CD4-positive, CD25-positive, alpha-beta regulatory T cell (primary cell): ENCODE results near the gene TBCB. TPM values are rescaled to one million over a fixed set of nuclear protein-coding genes. Genes with fewer than 3 reads are reported as not detected.

Experiments used
- ATAC-seq, 2 donors: fragments of 150-1000 bp; cut with Tn5 transposase; one replicate each; pipeline ENCODE4 v1.10.0; 2021; ENCODE audit warnings: low read depth in 2 of 2, moderate number of reproducible peaks in 2 of 2, moderate library complexity in 1 of 2
- DNase-seq, 3 donors: peaks; one replicate each; pipeline versions ENCODE4 v3.0.0 to v3.0.0-alpha.2; 2012 to 2022; ENCODE audit warnings: mixed read lengths in 1 of 3
- H3K27ac ChIP-seq: one replicate; pipeline ENCODE4 v1.7.0; 2013; ENCODE audit warnings: mild to moderate bottlenecking, low read length; ENCODE audit not compliant: insufficient read depth, poor library complexity, severe bottlenecking
- H3K27me3 ChIP-seq: one replicate; pipeline ENCODE4 v1.7.0; 2013; ENCODE audit warnings: low read length; ENCODE audit not compliant: control insufficient read depth, insufficient read depth
- H3K36me3 ChIP-seq: one replicate; pipeline ENCODE4 v1.7.0; 2013; ENCODE audit warnings: mild to moderate bottlenecking, low read length, moderate library complexity; ENCODE audit not compliant: control insufficient read depth, insufficient read depth
- H3K4me1 ChIP-seq: 2 replicates; pipeline ENCODE4 v1.7.0; 2013; ENCODE audit warnings: mild to moderate bottlenecking, low read length; ENCODE audit not compliant: insufficient read depth, control insufficient read depth, poor library complexity, severe bottlenecking
- H3K4me3 ChIP-seq: one replicate; pipeline ENCODE4 v1.7.0; 2013; ENCODE audit warnings: low read depth, mild to moderate bottlenecking, low read length, moderate library complexity
- H3K9me3 ChIP-seq, 2 experiments: 1 replicate in 1 of 2; 2 replicates in 1 of 2; pipeline ENCODE4 v1.7.0; 2013; ENCODE audit warnings: low read length in 2 of 2, mild to moderate bottlenecking in 1 of 2, moderate library complexity in 1 of 2; ENCODE audit not compliant: control insufficient read depth in 2 of 2
- H3K27ac Mint-ChIP-seq, 3 donors: one replicate each; pipeline ENCODE4 v1.8.0; 2020 to 2022; ENCODE audit warnings: mild to moderate bottlenecking in 3 of 3, mixed read lengths in 3 of 3, moderate library complexity in 2 of 3
- H3K27me3 Mint-ChIP-seq: one replicate; pipeline ENCODE4 v1.8.0; 2022; ENCODE audit warnings: mild to moderate bottlenecking, mixed read lengths
- H3K36me3 Mint-ChIP-seq: one replicate; pipeline ENCODE4 v1.8.0; 2020; ENCODE audit warnings: mixed read lengths
- H3K4me1 Mint-ChIP-seq, 4 donors: one replicate each; pipeline ENCODE4 v1.8.0; 2020 to 2022; ENCODE audit warnings: mixed read lengths in 4 of 4, mild to moderate bottlenecking in 1 of 4
- H3K4me3 Mint-ChIP-seq, 4 donors: one replicate each; pipeline ENCODE4 v1.8.0; 2020 to 2022; ENCODE audit warnings: mild to moderate bottlenecking in 4 of 4, mixed read lengths in 4 of 4, moderate library complexity in 3 of 4
- H3K9me3 Mint-ChIP-seq, 7 donors: one replicate each; pipeline ENCODE4 v1.8.0; 2020 to 2022; ENCODE audit warnings: mixed read lengths in 7 of 7, mild to moderate bottlenecking in 3 of 7, moderate library complexity in 2 of 7
- polyA plus RNA-seq, 4 donors: library from polyadenylated mRNA; unstranded; fragments of 300-500 nt; fragmentation: Illumina TruSeq; gene quantifications; one replicate each; pipeline ENCODE4 v1.2.3, GENCODE V29; 2021
- total RNA-seq: library from RNA; stranded (reverse); gene quantifications from one replicate; pipeline ENCODE4 v1.2.3, GENCODE V29; 2022

The TBCB gene
- total and polyA plus RNA-seq, 5 donors from 2014 or later, result 129 to 346 (median 260) TPM

- no peaks in the 10 kb centered on the region for H3K27me3 ChIP-seq
- DNase-seq (no peak), ATAC-seq (no peak)
- no peaks in the 10 kb centered on the region for H3K9me3 ChIP-seq
- peaks cover 0 to 50% (median 27%) of the 10 kb centered on the region in 4 donors for H3K4me1 Mint-ChIP-seq
- peaks cover 17% of the 10 kb centered on the region for H3K36me3 ChIP-seq
- peak overlapping the region; percentile 90 to 99 (median 97) for H3K4me3 Mint-ChIP-seq
- H3K9me3 Mint-ChIP-seq, result no peaks in the 10 kb centered on the region
- peaks cover 34% of the 10 kb centered on the region for H3K4me1 ChIP-seq
- peak overlapping the region; percentile 83 for H3K4me3 ChIP-seq
- peaks cover 18% of the 10 kb centered on the region for H3K36me3 Mint-ChIP-seq
- H3K27me3 Mint-ChIP-seq, result peaks cover 8% of the 10 kb centered on the region
- H3K27ac Mint-ChIP-seq, result peak overlapping the region in 2 of 3 donors; percentile 97 to 99
- H3K27ac ChIP-seq, result no peak overlapping the region
Observed at GRCh38 chr19:36113425-36113824, 1.8 kb upstream of the TBCB start.

DNA sequence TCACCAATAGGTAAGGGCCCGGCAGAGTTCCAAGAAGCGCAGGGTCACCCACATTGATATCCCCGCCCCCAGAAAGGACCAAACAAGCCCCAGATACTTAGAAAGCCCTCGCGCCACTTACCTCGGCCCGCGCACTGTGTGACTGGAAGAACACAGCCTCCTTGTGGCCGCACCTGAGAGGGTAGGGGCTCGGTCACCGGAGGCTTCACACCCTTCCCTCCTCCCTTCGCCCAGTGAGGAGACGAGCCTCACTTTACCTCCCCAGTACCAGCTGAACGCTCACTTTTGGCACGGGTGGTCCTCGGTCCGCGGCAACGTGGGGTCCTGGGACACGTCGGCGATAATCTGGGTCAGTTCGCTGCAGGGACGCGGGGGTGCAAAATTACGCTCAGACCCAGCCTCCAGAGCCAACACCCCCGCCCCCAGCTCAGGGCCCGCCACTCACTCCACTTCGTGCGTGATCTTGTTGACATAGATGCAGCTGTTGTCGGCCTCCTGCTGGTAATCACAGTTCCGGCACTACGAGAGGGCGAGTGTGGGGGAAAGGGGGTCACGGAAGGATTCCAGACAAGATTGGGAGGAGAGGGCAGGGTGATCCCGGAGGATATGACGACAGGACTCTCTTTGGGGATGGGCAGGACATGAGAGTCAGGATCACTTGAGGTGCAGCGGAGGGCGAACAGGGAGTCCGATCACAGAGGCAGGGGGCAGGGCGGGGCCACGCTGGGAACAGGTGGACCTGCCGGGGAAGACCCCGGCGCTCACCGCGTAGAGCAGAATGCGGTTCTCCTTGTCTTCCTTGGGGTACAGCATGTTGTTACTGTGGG, 1.2 kb upstream of the TBCB start:
- H3K36me3 ChIP-seq, result peaks cover 18% of the 10 kb centered on the region
- Mint-ChIP-seq H3K4me1 (peaks cover 0 to 52% (median 27%) of the 10 kb centered on the region in 4 donors), H3K27ac (peak overlapping the region; percentile 97 to 100 (median 99)), H3K27me3 (peaks cover 8% of the 10 kb centered on the region), H3K36me3 (peaks cover 19% of the 10 kb centered on the region), H3K9me3 (no peaks in the 10 kb centered on the region), H3K4me3 (peak overlapping the region; percentile 90 to 99 (median 97))
- H3K9me3 ChIP-seq, result no peaks in the 10 kb centered on the region
- peak overlapping the region; percentile 83 for H3K4me3 ChIP-seq
- ATAC-seq (no peak), DNase-seq (peak in 1 of 3 donors; percentile 7)
- H3K27ac ChIP-seq, result peak overlapping the region; percentile 84
- H3K27me3 ChIP-seq, result no peaks in the 10 kb centered on the region
- H3K4me1 ChIP-seq, result peaks cover 34% of the 10 kb centered on the region

DNA sequence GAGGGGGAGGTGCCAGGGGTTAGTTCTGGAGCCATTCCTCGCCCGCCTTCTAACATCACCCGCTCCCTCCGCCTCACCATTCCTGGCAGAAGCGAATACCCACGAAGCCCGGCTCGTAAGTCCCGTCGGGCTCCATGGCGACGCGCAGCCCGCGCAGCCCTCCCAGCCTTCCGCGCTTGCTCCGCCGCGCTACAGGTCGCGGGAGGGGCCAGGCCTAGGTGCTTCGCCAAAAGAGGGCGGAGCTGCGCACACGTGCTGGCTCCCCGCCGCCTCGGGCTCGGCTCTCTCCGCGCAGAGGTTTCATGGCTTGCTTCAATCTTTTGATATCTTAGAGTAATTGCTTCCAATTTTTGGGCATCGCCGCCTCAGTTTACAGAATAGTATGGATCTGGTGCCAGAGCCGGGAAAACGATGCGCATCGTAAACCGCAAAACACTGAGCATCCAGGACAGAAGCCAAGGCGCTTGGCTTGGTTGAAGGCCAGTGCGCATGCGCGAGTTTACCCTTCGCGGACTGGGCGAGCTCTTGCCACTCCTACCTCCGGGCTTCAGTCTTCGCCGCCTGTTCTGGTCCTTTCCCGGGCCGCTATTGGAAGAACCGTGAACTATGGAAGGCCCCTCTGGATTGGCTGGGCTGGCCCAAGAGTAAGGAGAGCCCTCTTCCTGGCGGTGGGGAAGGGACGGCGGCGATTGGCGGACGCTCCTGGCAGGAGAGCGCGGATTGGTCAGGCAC, 381 bp upstream of the TBCB start, which contains the start of gene POLR2I:
TSS of gene POLR2I (minus strand) at position 155 of the 732 bp plus-strand sequence. CDS start at position 136, 19 bp downstream.
- DNase-seq, result peak; percentile 98 to 100 (median 99)
- no peaks in the 10 kb centered on the region for H3K9me3 Mint-ChIP-seq
- peak within 1 kb of the TSS; percentile 90 to 99 (median 97) for H3K4me3 Mint-ChIP-seq
- peak within 1 kb of the TSS; percentile 97 to 100 (median 99) for H3K27ac Mint-ChIP-seq
- H3K36me3 Mint-ChIP-seq, result peaks cover 21% of the 10 kb centered on the region
- ATAC-seq, result peak; percentile 88 to 91
- Histone ChIP-seq H3K27ac (peak within 1 kb of the TSS; percentile 84), H3K9me3 (no peaks in the 10 kb centered on the region), H3K36me3 (peaks cover 21% of the 10 kb centered on the region), H3K27me3 (no peaks in the 10 kb centered on the region), H3K4me3 (peak within 1 kb of the TSS; percentile 83), H3K4me1 (peaks cover 34% of the 10 kb centered on the region)
- peaks cover 0 to 53% (median 29%) of the 10 kb centered on the region in 4 donors for H3K4me1 Mint-ChIP-seq
- peaks cover 8% of the 10 kb centered on the region for H3K27me3 Mint-ChIP-seq

DNA sequence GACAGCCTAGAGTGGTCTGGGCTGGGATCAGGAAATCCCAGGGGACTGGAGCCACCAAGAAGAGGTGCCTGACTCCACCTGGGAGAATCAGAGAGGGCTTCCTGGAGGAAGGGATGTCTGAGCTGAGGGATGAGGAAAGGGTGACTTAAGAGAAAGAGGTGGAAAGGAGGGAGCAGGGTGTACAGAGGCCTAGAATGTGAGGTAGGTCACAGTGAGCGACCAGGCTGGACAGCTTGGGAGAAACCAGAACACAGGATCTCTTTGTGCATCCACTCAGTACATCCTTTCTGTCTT, 1.0 kb downstream of the TBCB start:
- no peaks in the 10 kb centered on the region for H3K9me3 Mint-ChIP-seq
- Histone ChIP-seq H3K27me3 (no peaks in the 10 kb centered on the region), H3K9me3 (no peaks in the 10 kb centered on the region), H3K27ac (peak overlapping the region; percentile 84), H3K4me1 (peaks cover 34% of the 10 kb centered on the region), H3K4me3 (peak overlapping the region; percentile 70), H3K36me3 (peaks cover 28% of the 10 kb centered on the region)
- H3K36me3 Mint-ChIP-seq, result peaks cover 21% of the 10 kb centered on the region
- DNase-seq (no peak), ATAC-seq (no peak)
- peaks cover 8% of the 10 kb centered on the region for H3K27me3 Mint-ChIP-seq
- H3K4me1 Mint-ChIP-seq, result peaks cover 0 to 57% (median 32%) of the 10 kb centered on the region in 4 donors
- peak overlapping the region; percentile 90 to 99 (median 97) for H3K4me3 Mint-ChIP-seq
- peak overlapping the region; percentile 80 to 99 (median 97) for H3K27ac Mint-ChIP-seq

- H3K27ac Mint-ChIP-seq, result no peak overlapping the region
- peaks cover 15% of the 10 kb centered on the region for H3K4me1 ChIP-seq
- H3K27me3 ChIP-seq, result no peaks in the 10 kb centered on the region
- H3K36me3 Mint-ChIP-seq, result peaks cover 18% of the 10 kb centered on the region
- no peak overlapping the region for H3K4me3 ChIP-seq
- no peak for ATAC-seq
- peaks cover under 1% of the 10 kb centered on the region for H3K27me3 Mint-ChIP-seq
- H3K4me1 Mint-ChIP-seq, result peaks cover 0 to 31% (median 23%) of the 10 kb centered on the region in 4 donors
- peaks cover 42% of the 10 kb centered on the region for H3K36me3 ChIP-seq
- H3K9me3 ChIP-seq, result no peaks in the 10 kb centered on the region
- no peaks in the 10 kb centered on the region for H3K9me3 Mint-ChIP-seq
- no peak overlapping the region for H3K27ac ChIP-seq
- H3K4me3 Mint-ChIP-seq, result peak overlapping the region in 2 of 4 donors; percentile 33 to 72
- DNase-seq, result no peak
Observed at GRCh38 chr19:36120092-36120983, 5.1 kb downstream of the TBCB start.

- Mint-ChIP-seq H3K36me3 (peaks cover 22% of the 10 kb centered on the region), H3K27ac (no peak overlapping the region), H3K4me3 (no peak overlapping the region), H3K27me3 (peaks cover 6% of the 10 kb centered on the region), H3K9me3 (no peaks in the 10 kb centered on the region), H3K4me1 (peaks cover 0 to 30% (median 21%) of the 10 kb centered on the region in 4 donors)
- H3K27me3 ChIP-seq, result no peaks in the 10 kb centered on the region
- H3K4me1 ChIP-seq, result peaks cover 11% of the 10 kb centered on the region
- no peak for DNase-seq
- no peaks in the 10 kb centered on the region for H3K9me3 ChIP-seq
- peaks cover 48% of the 10 kb centered on the region for H3K36me3 ChIP-seq
- H3K27ac ChIP-seq, result no peak overlapping the region
- no peak overlapping the region for H3K4me3 ChIP-seq
- no peak for ATAC-seq
Observed at GRCh38 chr19:36120984-36121358, 5.7 kb downstream of the TBCB start.

- Mint-ChIP-seq H3K4me1 (peaks cover 0 to 24% (median 17%) of the 10 kb centered on the region in 4 donors), H3K27ac (no peak overlapping the region), H3K4me3 (no peak overlapping the region), H3K9me3 (no peaks in the 10 kb centered on the region), H3K36me3 (peaks cover 22% of the 10 kb centered on the region), H3K27me3 (peaks cover 6% of the 10 kb centered on the region)
- no peak overlapping the region for H3K4me3 ChIP-seq
- H3K9me3 ChIP-seq, result no peaks in the 10 kb centered on the region
- H3K36me3 ChIP-seq, result peaks cover 46% of the 10 kb centered on the region
- no peak overlapping the region for H3K27ac ChIP-seq
- ATAC-seq, result no peak
- no peaks in the 10 kb centered on the region for H3K27me3 ChIP-seq
- no peak for DNase-seq
- peaks cover 5% of the 10 kb centered on the region for H3K4me1 ChIP-seq
Observed at GRCh38 chr19:36121486-36122124, 6.3 kb downstream of the TBCB start.
